ENCODE results near the gene LAMC1.

LAMC1 gene

DNA sequence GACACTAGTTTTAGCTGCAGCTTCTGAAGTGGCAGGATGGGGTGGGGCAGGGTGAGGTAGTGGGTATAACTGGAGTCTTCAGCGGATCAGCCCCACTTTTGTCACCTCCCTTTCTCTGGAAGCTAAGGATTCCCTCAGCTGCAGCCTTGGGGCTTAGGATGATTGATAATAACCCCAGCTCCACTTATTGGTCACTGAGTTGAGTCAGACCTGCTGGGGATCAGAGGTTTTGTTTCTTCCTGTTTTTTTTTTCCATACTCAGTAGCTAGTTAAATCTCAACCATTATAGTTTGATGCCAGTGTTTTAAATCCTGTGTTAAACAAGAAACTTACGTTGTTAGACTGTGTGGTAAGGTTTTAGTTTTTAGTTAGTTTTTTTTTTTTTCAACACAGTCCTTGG, 57.2 kb downstream of the LAMC1 start:
- no peak for DNase-seq (ENCODE audit: low spot score)

DNA sequence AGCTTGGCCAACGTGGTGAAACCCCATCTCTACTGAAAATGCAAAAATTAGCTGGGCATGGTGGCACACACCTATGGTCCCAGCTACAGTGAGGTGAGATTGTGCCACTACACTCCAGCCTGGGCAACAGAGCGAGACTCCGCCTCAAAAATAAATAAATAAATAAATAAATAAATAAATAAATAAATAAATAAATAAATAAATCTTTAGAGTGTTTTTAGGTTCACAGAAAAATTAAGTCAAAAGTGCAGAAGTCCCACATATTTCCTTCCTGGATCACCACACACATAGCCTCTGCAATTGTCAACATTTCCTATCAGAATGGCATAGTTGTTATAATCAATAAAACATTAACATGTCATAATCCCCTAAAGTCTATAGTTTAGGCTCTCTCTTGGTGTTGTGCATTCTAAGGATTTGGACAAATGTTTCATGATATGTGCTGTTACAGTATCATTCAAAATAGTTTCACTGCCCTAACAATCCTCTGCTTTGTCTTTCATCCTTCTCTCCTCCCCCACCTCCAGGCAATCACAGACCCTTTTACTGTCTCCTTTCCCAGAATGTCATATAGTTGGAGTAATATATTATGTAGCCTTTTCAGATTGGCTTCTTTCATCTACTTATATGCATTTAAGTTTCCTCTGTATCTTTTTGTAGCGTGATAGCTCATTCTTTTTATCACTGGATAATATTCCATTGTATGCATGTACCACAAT, 58.3 kb downstream of the LAMC1 start:
- DNase-seq (ENCODE audit: low spot score) = no peak

DNA sequence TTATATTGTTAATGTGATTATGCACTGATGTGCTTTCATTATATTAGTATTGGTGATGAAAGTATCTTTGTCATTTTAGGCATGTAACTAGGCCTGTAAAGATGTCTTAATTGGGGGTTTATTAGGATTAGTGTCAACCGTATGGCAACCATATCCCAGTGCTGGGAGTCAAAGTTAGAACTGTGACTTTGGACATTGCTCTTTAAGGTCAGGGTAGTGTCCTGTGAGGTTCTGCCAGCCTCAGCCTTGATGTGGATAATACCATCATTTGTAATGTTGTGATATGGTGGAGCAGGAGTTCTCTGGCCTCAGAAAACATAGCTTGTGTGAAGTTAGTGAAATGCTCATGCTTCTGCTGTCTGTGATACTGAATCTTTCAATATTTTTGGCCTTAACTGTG, 59.4 kb downstream of the LAMC1 start:
- no peak for DNase-seq (ENCODE audit: low spot score)

DNA sequence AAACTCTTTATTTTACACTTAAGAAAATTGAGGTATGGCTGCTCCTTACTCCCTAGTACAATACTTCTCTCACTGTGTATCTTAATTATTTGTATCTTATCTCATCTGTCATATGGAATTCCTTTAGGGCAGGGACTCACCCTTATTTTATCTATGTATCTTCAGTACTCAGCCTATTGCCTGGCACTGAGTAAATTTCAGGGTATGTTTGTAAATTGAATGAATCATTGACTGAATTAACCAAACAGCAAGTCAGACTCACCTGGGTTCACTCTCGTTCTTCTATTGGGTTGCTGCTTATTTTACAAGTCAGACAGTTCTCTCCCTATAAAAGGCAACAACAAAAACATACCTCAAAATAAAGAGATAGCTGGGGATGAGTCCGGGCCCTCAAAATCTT, 63.8 kb downstream of the LAMC1 start:
- DNase-seq (ENCODE audit: low spot score) = no peak

- no peak for DNase-seq (ENCODE audit: low spot score)
Observed at GRCh38 chr1:183089025-183089639, 65.9 kb downstream of the LAMC1 start.

- peak; percentile 10 for DNase-seq (ENCODE audit: low spot score)
Observed at GRCh38 chr1:183090391-183091006, 67.3 kb downstream of the LAMC1 start.

GRCh38 chr1:183091181-183091580, 68.0 kb downstream of the LAMC1 start:
- no peak for DNase-seq (ENCODE audit: low spot score)

- DNase-seq (ENCODE audit: low spot score) = no peak
Observed at GRCh38 chr1:183092350-183092749, 69.1 kb downstream of the LAMC1 start.

- no peak for DNase-seq (ENCODE audit: low spot score)
Observed at GRCh38 chr1:183093066-183093668, 69.9 kb downstream of the LAMC1 start.

DNA sequence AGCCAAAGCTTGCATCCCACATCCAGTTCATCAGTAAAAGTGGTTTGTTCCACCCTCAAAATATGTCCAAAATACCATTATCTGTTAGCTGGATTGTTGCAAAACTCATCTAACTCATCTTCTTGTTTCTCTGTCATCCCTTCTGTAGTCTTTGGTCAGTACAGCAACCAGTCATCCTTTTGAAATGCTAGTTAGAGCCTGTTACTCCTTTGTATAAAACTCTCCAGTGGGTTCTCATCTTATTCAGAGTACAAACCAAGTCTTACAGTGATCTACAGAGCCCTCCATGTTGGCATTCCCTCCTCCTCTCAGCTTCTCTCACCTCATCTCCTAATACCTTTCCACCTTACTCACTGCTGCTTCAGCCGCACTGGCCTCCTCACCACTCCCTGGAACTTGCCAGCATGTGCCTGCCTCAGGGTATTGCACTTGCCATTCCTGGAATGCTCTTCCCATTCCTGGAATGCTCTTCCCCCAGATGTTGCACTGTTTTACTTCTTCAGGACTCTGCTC, 70.6 kb downstream of the LAMC1 start:
- no peak for DNase-seq (ENCODE audit: low spot score)

DNA sequence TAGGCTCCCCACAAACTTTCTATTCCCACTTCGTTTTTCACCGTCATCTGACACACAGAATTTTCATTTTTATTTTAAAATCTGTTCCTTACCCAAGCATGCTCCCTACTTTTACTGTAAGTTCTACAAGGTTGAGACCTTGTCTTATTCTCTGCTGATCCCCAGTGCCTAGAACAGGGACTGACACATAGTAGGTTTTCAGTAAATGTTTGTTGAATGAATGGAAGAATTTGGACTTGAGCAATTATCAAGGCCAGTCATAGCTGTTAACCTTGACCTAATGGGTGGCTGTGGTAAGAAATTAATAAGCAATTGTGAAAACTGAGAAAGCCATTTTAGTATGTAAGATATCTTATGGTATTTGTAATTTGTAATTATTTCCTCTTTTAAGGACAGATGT, 71.1 kb downstream of the LAMC1 start:
- DNase-seq (ENCODE audit: low spot score) = no peak

GRCh38 chr1:183096351-183096750, 73.1 kb downstream of the LAMC1 start:
- DNase-seq (ENCODE audit: low spot score) = no peak

GRCh38 chr1:183096894-183097293, 73.7 kb downstream of the LAMC1 start:
- DNase-seq (ENCODE audit: low spot score) = no peak

DNA sequence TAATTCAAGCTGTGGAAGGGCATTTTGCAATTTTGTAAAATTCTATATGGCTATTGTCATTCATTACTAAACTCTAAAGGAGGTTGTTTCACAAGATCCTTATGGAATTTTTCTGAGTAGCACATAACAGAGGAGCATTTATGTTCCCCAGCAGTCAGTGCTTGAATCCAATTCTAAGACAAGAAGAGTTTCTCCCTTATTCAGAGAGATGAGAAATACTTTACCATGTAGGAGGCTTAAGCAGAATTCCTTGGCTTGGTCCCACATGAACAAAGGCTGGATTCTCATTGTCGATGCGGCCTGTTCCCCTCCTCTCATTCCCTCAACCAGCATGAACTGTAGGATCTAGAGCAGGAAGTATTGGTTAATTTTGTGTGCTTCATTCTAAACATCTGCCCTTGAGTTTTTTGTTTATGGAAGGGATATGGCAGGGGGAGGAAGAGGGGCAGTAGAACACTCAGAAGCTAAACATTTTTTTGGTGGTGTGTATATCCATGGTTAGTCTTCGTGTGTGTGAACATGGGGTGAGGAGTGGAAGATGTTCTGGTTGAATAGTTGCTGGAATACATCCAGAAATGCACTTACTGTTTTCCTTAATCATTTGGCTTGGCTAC, 74.3 kb downstream of the LAMC1 start:
- no peak for DNase-seq (ENCODE audit: low spot score)

DNA sequence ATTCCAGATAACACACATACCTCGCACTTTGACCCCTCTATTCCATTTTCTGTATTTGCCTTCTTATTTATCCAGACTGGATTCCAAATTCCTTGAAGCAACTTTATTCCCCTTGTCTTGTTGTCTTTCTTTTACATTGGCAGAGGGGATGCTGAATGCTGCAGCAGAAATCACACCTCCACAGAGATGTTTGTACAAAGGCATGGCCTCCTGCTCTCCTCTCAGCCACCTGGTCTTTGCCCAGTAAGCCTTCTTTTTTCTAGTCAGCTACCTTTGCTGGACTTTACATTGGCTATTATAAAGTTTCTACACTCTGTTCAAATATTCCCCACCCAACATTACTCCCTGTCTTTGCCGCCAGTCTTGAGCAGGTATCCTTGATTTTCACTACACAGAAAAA, 75.1 kb downstream of the LAMC1 start:
- DNase-seq (ENCODE audit: low spot score) = no peak

DNA sequence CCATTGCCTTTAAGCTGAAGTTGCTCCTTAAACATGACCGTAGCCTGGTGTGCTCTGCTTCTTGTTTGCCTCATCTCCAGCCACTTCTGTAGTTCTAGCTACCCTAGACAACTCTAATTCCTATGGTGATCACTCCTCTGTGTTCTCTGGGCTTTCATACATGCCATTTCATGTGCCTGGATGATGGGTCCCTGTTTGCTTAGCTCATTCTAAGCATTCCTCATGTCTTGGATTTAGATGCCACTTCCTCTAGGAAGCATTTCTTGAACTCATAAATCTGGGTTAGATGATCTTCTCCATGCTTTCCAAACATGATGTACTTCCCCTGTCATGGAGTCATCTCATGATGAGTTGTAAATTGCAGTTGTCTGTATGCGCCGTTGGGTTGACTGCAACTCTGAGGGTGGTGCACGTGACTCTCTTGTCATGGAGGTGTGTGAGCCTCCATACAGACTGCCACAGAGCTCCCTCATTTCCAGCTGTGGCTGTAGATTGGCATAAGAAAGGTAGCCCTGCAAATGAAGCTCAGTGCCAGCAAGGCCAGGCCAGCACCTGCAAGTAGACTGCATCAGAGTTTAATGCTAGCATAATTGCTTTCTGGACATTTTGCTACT, 77.2 kb downstream of the LAMC1 start:
- DNase-seq (ENCODE audit: low spot score) = no peak

GRCh38 chr1:183101081-183101480, 77.9 kb downstream of the LAMC1 start:
- DNase-seq (ENCODE audit: low spot score) = no peak

GRCh38 chr1:183101841-183102276, 78.6 kb downstream of the LAMC1 start:
- DNase-seq (ENCODE audit: low spot score) = no peak

GRCh38 chr1:183103147-183103546, 79.9 kb downstream of the LAMC1 start:
- DNase-seq (ENCODE audit: low spot score) = no peak

DNA sequence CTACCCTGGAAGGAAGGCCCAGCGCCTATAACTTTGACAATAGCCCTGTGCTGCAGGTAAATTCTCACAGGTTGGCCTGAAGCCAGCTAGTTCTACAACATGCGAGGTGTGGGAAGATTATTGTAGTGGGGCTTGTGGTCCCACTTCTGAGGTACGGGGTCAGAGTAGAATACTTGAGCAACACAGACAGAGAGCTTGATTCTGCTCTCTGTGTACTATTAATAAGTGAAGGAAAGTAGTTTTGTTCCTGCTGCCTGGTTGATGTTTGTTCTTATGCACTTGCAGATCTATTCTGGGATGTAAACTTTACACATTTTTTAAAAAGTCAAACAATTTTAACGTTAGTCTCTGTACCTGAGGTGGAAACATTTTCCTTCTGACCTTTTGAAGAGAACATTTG, 80.4 kb downstream of the LAMC1 start:
- DNase-seq (ENCODE audit: low spot score) = no peak

GRCh38 chr1:183105449-183105848, 82.2 kb downstream of the LAMC1 start:
- DNase-seq (ENCODE audit: low spot score) = no peak

GRCh38 chr1:183106166-183106565, 82.9 kb downstream of the LAMC1 start:
- DNase-seq (ENCODE audit: low spot score) = no peak
